ENCODE measurements around the gene SH3TC2. TPM values are rescaled to one million over a fixed set of nuclear protein-coding genes. Genes with fewer than 3 reads are reported as not detected.

Gene SH3TC2
- total and polyA plus RNA-seq, 10 of the 15 experiments (the other 5 are each of a cell fraction or from before 2014, with no cell fraction given) = not detected

- Histone ChIP-seq H3K36me3 (ENCODE audit: control insufficient read depth in 2 of 2, insufficient read depth in 2 of 2, low read length in 1 of 2) (no peaks in the 10 kb centered on the region), H3K4me2 (ENCODE audit: control insufficient read depth, insufficient read depth) (no peak overlapping the region), H3K4me1 (ENCODE audit: control insufficient read depth, insufficient read depth, low read length) (no peaks in the 10 kb centered on the region), H3K27ac (ENCODE audit: control insufficient read depth, insufficient read depth) (no peak overlapping the region), H3K9me3 (replicated peaks; ENCODE audit: control insufficient read depth, insufficient read depth, low read length) (no peaks in the 10 kb centered on the region), H3K79me2 (ENCODE audit: control insufficient read depth, insufficient read depth, low read length) (no peaks in the 10 kb centered on the region), H3K9ac (ENCODE audit: control insufficient read depth, insufficient read depth, low read length) (no peak overlapping the region), H2AFZ (ENCODE audit: control insufficient read depth, low read depth, low read length) (no peak overlapping the region), H3K27me3 (replicated peaks in 1 of 2; ENCODE audit: control insufficient read depth in 2 of 2, insufficient read depth in 2 of 2, low read length in 1 of 2) (no peaks in the 10 kb centered on the region), H3K4me3 (no peak overlapping the region), H4K20me1 (ENCODE audit: control insufficient read depth, insufficient read depth) (no peaks in the 10 kb centered on the region)
- ATAC-seq (no peak), DNase-seq (ENCODE audit: low read depth, low spot score) (no peak), FAIRE-seq (no peak)
- intact Hi-C loops (cut with micrococcal nuclease; ENCODE audit: unreplicated experiment) (loop anchor here (2.0 to 10.0 kb wide), 5 partner anchors 79 to 854 kb away; no protein-coding TSS in a partner anchor), in situ Hi-C loops (cut with MboI) (loop anchor here (5.0 to 25.0 kb wide), 3 partner anchors 301 to 851 kb away; no protein-coding TSS in a partner anchor)
- ChIA-PET CTCF (interaction anchor here (0.9 to 9.9 kb wide), 5 partner anchors 27 to 303 kb away, joined by 3 to 335 read pairs (median 3); no protein-coding TSS in a partner anchor), SMC1A (ENCODE audit: uncharacterized antibody, unreplicated experiment) (interaction anchor here (0.8 to 8.6 kb wide), 3 partner anchors 8 to 305 kb away, joined by 3 to 101 read pairs (median 3); no protein-coding TSS in a partner anchor), RAD21 (ENCODE audit: unreplicated experiment) (interaction anchor here (1.9 to 2.6 kb wide), 2 partner anchors 305 to 308 kb away, joined by 5 to 12 read pairs; no protein-coding TSS in a partner anchor), POLR2A (no interaction called here)
- WGBS (ENCODE audit: insufficient coverage, insufficient replicate concordance, low lambda C conversion rate, missing lambda C conversion rate) = 19% methylated on average over 6 of the region's 6 CpGs
- no TSS peak for BruUV-seq (replicated peaks)
- TF ChIP-seq TAF1 (IDR thresholded peaks at IDR 0.05; ENCODE audit: borderline replicate concordance, low read depth, low read length) (no peak), MYC (IDR thresholded peaks at IDR 0.05; ENCODE audit: insufficient read depth, insufficient read length, insufficient replicate concordance, low read length, severe bottlenecking) (no peak), ZNF687 (IDR thresholded peaks at IDR 0.05) (no peak), SMAD5 (IDR thresholded peaks at IDR 0.05; ENCODE audit: low read depth) (no peak), SP1 (IDR thresholded peaks at IDR 0.05; ENCODE audit: low read depth, low read length) (no peak), BCL11A (IDR thresholded peaks at IDR 0.05; ENCODE audit: low read depth, low read length) (no peak), RB1 (IDR thresholded peaks at IDR 0.05; ENCODE audit: borderline replicate concordance) (no peak), FOXK2 (IDR thresholded peaks at IDR 0.05) (no peak), NBN (IDR thresholded peaks at IDR 0.05) (no peak), PAX5 (IDR thresholded peaks at IDR 0.05; ENCODE audit: borderline replicate concordance, low read depth, low read length) (no peak), RBBP5 (conservative IDR thresholded peaks at IDR 0.05) (no peak)
- TF ChIP-seq, protein P1, sequence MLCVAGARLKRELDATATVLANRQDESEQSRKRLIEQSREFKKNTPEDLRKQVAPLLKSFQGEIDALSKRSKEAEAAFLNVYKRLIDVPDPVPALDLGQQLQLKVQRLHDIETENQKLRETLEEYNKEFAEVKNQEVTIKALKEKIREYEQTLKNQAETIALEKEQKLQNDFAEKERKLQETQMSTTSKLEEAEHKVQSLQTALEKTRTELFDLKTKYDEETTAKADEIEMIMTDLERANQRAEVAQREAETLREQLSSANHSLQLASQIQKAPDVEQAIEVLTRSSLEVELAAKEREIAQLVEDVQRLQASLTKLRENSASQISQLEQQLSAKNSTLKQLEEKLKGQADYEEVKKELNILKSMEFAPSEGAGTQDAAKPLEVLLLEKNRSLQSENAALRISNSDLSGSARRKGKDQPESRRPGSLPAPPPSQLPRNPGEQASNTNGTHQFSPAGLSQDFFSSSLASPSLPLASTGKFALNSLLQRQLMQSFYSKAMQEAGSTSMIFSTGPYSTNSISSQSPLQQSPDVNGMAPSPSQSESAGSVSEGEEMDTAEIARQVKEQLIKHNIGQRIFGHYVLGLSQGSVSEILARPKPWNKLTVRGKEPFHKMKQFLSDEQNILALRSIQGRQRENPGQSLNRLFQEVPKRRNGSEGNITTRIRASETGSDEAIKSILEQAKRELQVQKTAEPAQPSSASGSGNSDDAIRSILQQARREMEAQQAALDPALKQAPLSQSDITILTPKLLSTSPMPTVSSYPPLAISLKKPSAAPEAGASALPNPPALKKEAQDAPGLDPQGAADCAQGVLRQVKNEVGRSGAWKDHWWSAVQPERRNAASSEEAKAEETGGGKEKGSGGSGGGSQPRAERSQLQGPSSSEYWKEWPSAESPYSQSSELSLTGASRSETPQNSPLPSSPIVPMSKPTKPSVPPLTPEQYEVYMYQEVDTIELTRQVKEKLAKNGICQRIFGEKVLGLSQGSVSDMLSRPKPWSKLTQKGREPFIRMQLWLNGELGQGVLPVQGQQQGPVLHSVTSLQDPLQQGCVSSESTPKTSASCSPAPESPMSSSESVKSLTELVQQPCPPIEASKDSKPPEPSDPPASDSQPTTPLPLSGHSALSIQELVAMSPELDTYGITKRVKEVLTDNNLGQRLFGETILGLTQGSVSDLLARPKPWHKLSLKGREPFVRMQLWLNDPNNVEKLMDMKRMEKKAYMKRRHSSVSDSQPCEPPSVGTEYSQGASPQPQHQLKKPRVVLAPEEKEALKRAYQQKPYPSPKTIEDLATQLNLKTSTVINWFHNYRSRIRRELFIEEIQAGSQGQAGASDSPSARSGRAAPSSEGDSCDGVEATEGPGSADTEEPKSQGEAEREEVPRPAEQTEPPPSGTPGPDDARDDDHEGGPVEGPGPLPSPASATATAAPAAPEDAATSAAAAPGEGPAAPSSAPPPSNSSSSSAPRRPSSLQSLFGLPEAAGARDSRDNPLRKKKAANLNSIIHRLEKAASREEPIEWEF (IDR thresholded peaks at IDR 0.05; ENCODE audit: insufficient replicate concordance, low read depth, low read length) = no peak
- TF ChIP-seq, protein P2, sequence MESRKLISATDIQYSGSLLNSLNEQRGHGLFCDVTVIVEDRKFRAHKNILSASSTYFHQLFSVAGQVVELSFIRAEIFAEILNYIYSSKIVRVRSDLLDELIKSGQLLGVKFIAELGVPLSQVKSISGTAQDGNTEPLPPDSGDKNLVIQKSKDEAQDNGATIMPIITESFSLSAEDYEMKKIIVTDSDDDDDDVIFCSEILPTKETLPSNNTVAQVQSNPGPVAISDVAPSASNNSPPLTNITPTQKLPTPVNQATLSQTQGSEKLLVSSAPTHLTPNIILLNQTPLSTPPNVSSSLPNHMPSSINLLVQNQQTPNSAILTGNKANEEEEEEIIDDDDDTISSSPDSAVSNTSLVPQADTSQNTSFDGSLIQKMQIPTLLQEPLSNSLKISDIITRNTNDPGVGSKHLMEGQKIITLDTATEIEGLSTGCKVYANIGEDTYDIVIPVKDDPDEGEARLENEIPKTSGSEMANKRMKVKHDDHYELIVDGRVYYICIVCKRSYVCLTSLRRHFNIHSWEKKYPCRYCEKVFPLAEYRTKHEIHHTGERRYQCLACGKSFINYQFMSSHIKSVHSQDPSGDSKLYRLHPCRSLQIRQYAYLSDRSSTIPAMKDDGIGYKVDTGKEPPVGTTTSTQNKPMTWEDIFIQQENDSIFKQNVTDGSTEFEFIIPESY (IDR thresholded peaks at IDR 0.05) = no peak
Observed at GRCh38 chr5:149038336-149039080, 24.4 kb downstream of the SH3TC2 start.

Data from GM12878 (cell line).